ENCODE results near the gene PRM2.

The PRM2 gene

DNA sequence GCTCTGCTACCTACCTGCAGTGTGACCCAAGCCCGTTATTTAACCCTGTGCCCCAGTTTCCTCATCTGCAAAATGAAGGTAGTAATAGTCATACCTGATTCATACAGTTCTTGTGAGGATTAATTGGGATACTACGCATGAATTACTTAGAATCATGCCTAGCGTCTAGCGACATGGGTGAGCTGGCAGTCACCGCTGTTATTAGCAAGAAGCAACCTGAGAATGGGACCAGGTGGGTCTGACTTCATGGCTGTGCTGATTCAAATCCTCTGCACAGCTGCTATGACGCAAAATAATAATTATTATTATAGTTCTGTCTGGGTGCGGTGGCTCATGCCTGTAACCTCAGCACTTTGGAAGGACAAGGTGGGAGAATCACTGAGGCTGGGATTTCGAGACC lies 28.1 kb downstream of the PRM2 start:
- no peak for TF ChIP-seq POLR2A (IDR thresholded peaks at IDR 0.05; ENCODE audit: low read depth, low read length)
- no peak for FAIRE-seq
- DNase-seq (ENCODE audit: insufficient read length, low spot score) = no peak

DNA sequence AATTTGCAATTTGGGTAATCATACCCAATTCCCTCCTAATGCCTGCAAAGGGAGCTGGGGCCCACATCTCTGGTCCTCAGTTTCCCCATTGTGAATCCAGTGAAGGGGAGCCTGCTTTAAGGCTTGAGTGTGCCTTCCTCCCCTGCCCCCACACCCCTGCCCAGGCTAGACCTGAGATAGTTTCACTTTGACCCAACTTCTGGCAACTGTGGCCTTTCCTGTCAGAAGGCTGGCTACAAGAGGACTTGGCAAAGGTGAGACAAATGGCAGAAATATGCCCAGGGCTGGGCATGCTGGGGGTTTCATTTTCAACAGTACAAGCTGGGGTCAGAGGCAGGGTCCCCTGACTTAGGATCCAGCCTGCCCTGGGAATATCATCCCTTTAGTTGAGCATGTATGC lies 30.3 kb downstream of the PRM2 start:
- no peak for FAIRE-seq
- no peak for TF ChIP-seq POLR2A (IDR thresholded peaks at IDR 0.05; ENCODE audit: low read depth, low read length)
- no peak for DNase-seq (ENCODE audit: insufficient read length, low spot score)

DNA sequence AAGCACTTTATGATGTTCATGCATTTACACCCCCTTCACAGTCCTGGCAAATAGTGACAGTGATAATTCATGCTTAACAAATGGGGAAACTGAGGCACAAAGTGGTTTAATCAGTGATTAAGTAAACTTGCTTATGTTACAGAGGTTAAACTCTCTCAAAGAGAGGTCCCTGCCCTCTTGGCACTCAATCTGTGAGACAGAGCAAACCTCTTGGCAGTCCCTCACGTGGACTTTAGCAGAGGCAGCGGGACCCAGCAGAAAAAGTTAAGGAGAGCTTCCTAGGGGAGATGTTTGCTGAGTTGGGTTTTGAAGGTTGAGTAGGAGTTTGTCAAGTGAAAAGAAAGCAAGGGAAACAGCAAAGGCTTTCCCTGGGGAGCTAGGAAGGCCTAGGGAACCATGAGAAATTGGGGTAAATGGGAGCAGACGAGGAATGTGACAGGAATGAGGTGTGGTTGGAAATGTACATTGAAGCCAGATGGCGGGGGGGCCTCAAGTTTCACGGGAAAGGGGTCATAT lies 31.0 kb downstream of the PRM2 start:
- no peak for TF ChIP-seq POLR2A (IDR thresholded peaks at IDR 0.05; ENCODE audit: low read depth, low read length)
- no peak for FAIRE-seq
- no peak for DNase-seq (ENCODE audit: insufficient read length, low spot score)

DNA sequence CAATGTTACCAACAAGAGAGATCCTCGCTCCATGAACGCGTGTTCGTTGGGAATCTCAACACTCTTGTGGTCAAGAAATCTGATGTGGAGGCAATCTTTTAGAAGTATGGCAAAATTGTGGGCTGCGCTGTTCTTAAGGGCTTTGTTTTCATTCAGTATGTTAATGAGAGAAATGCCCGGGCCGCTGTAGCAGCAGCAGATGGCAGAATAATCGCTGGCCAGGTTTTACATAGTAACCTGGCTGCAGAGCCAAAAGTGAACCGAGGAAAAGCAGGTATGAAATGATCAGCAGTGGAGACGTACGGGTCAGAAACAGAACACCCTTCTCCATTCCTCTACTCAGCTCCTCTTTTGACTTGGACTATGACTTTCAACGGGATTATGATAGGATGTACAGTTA lies 33.6 kb downstream of the PRM2 start:
- FAIRE-seq = no peak

DNA sequence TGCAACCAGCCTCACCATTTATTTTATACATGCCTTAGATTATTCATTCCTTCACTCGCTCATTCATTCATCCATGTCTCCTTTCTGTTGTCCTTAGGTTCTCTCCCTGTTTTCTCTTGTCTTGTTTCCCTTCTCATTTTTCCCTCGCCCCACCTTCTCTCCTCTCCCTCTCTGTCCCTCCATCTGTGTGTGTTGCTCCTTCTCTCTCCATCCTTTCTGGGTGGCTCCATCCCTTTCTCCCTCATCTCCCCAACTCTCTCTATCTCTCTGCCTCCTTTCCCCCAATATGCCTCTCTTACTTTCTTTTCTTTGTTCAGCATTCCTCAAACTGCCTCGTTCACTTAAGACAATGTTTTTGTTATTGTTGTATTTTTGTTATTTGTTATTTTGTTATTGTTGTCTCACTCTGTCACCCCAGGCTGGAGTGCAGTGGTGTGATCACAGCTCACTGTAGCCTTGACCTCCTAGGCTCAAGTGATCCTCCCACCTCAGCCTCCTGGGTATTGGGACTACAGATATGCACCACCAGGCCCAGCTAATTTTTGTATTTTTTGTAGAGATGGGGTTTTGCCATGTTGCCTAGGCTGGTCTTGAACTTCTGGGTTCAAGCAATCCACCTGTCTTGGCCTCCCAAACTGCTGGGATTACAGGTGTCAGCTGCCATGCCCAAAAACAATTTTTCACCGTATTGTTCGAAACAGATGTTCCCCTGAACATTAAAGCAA lies 34.6 kb downstream of the PRM2 start:
- no peak for TF ChIP-seq POLR2A (IDR thresholded peaks at IDR 0.05; ENCODE audit: low read depth, low read length)
- FAIRE-seq (no peak), DNase-seq (ENCODE audit: insufficient read length, low spot score) (no peak)

More for the DNA sequence above, 33.6 kb downstream of the PRM2 start:
- TF ChIP-seq POLR2A (IDR thresholded peaks at IDR 0.05; ENCODE audit: low read depth, low read length) = no peak
- no peak for DNase-seq (ENCODE audit: insufficient read length, low spot score)

DNA sequence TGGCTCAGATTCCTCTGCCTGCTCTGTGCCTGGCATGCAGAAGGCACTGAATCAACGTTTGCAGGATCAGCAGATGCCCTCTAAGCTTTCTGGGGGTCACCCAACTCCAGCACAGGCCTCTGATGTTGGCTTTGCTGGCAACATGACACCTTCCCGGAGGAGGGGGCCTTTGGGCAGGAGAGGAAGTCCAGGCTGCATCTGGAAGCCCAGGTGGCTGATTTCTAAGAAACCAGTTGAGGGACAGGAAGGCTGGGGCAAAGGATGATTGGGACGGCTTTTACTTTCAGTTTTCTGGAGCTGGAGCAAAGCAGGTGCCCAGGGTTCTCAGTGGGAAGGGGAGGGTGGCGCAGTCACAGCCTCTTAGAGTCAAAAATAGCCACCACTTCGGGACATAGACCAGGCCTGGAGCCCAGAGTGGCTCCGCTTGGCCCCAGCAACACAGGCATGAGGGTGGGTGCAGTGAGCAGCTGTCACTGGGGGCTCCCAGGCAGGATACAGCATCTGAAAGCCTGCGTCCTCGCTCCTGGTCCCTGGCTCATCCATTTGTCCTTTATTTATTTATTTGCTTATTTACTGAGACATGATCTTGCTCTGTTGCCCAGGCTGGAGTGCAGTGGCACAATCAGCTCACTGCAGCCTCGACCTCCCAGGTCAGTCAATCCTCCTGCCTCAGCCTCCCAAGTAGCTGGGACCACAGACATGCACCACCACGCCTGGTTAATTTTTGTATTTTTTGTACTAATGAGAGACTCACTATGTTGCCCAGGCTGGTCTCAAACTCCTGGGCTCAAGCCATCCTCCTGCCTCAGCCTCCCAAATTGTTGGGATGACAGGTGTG lies 35.4 kb downstream of the PRM2 start:
- DNase-seq (ENCODE audit: insufficient read length, low spot score) (no peak), FAIRE-seq (no peak)
- TF ChIP-seq POLR2A (IDR thresholded peaks at IDR 0.05; ENCODE audit: low read depth, low read length) = no peak

DNA sequence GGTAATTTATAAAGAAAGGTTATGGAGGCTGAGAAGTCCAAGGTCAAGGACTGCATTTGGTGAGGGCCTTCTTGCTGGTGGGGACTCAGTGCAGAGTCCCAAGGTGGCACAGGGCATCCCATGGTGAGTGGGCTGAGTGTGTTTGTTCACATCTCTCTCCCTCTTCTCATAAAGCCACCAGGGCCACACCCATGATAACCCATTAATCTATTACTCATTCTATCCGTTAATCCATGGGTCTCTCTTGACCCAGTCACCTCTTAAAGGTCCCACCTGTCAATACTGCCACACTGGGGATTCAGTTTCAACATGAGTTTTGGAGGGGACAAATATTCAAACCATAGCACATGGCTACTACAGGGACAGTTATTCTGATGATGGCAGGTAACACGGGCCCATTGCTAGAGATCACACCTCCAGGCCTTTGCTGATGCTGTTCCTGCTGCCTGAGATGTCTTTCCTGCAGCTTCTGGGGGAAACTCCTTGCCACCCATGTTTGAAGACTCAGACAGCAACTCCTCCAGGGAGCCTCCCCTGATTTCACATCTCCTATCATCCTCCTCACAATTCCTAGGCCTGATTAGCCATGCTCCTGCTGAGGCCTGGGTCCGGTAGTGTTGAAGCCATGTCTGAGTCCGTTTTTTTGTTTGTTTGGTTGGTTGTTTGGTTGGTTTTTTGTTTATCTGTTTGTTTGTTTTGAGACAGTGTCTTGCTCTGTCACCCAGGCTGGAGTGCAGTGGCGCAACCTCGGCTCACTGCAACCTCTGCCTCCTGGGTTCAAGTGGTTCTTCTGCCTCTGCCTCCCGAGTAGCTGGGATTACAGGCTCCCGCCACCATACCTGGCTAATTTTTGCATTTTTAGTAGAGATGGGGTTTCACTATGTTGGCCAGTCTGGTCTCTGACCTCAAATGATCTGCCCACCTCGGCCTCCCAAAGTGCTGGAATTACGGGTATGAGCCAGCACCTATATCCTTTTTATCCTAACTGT lies 36.3 kb downstream of the PRM2 start:
- no peak for DNase-seq (ENCODE audit: insufficient read length, low spot score)
- TF ChIP-seq POLR2A (IDR thresholded peaks at IDR 0.05; ENCODE audit: low read depth, low read length) = no peak
- FAIRE-seq = no peak

DNA sequence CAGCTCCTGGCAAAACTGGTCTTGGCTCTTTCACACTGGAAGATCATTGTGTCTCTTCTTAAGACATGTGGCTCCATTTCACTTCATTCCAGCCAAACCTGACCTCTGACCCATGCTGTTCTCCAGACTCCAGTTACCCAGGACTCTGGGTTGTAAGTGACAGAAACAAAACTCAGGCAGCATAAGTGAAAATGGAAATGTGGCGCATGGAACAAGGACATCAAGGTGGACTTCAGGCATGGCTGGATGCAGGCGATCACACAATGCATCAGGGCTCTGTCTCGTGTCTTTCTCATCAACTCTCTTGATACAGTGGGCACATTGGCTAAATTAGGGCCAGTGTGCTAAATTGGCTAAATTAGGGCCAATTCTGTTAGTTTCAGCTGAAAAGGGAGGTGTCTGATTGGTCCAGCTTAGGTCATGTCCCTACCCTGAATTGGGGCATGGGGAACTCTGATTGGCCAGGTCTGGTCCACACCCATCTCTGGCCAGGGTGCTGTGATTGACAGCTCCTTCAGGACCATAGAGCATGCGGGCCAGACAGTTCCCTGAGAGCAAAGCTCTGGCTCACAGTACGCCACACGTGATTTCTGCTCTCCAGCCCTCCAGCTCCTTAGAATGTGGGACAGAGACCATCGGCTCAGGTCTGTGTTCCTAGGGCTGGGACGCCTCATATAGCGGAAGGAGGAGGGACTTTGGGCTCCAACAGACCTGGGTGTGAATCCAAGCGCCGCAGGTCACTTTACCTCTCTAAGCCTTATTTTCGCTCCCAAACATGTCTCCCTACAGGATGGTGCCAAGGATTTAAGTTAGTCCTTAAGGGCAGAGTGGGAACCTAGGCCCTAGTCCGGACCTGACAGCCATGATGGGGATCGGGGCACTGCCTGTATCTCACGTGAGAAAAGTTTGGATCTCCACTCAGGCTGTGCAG lies 37.7 kb downstream of the PRM2 start:
- TF ChIP-seq POLR2A (IDR thresholded peaks at IDR 0.05; ENCODE audit: low read depth, low read length) = no peak
- FAIRE-seq = no peak

DNA sequence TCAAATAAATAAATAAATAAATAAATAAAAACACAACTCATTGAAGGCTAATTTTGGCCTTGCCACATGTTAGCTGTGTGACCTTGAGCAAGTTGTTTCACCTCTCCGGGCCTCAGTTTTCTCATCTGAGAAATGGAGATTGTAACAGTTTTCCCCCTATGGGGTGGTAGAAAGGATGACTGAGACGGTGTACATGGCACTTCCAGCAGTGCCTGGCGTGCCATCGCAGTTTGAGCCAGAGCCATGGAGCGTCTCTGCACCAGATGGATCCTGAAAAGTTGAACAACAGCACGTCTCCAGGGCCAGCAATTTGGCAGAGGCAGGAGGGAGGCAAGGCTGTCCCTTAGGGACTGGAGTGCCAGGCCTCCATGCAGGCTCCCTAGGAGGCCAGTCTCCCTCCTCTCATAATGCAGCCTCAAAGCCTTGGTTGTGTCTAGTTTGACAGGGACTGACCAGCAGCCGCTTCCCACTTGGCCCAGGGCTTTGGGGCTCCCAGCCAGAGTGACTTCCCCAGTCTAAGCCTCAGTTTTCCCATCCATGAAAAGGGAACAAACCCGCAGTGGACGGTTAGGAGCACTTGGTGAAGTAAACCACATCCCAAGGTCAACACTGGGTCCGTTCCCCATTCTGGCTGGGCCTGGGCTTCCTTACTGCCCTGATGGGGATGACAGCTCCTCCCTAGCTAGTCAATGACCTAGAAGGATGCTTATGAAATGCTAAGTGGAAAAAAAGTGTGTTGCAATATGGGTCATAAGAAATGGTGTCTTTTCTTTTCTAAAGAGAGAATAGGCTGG lies 39.6 kb downstream of the PRM2 start:
- DNase-seq (ENCODE audit: insufficient read length, low spot score) (no peak), FAIRE-seq (no peak)
- no peak for TF ChIP-seq POLR2A (IDR thresholded peaks at IDR 0.05; ENCODE audit: low read depth, low read length)

More for the DNA sequence above, 37.7 kb downstream of the PRM2 start:
- DNase-seq (ENCODE audit: insufficient read length, low spot score) = no peak

DNA sequence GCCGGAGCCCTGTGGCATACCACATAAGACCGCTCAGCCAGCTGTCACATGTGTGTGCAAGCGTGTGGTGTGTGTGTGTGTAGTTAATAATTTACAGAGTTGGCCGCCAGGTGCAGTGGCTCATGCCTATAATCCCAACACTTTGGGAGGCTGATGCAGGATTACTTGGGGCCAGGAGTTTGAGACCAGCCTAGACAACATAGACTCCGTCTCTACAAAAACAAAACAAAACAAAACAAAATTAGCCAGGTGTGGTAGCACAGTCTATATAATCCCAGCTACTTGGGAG lies 40.6 kb downstream of the PRM2 start:
- FAIRE-seq (no peak), DNase-seq (ENCODE audit: insufficient read length, low spot score) (no peak)
- no peak for TF ChIP-seq POLR2A (IDR thresholded peaks at IDR 0.05; ENCODE audit: low read depth, low read length)

DNA sequence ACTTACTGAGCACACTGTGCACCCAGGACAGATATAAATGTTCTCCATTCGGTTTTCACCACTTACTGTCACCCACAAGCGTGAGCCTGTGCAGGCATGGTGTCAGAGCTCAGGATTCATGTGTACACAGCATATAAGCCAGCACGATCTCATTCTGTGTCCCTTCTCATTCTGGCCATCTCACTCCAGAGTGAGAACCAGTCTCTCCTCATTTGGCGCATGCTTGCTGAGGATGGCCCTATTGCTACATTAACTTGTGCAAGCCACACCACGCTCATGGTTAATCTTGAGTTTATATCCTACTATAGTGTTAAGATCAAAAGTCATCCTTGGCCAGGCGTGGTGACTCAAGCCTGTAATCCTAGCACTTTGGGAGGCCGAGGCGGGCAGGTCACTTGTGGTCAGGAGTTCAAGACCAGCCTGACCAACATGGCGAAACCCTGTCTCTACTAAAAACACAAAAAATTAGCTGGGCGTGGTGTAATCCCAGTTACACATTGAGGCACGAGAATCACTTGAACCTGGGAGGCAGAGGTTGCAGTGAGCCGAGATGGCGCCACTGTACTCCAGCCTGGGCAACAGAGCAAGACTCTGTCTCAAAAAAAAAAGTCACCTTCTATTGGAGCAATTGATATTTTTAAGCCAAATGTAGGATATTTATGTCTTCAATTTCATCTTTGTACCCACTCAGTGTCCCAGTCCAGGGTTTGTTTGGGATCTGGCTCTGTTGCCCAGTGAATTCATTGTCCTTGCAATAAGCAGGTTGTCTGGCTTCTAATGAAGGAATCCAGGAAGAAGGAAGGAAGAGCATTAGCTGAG lies 41.2 kb downstream of the PRM2 start:
- DNase-seq (ENCODE audit: insufficient read length, low spot score) = no peak
- TF ChIP-seq POLR2A (IDR thresholded peaks at IDR 0.05; ENCODE audit: low read depth, low read length) = no peak

More for the DNA sequence above, 41.2 kb downstream of the PRM2 start:
- FAIRE-seq = no peak
